Panc1 (cell line): ENCODE data around the gene CDC5L. TPM values are rescaled to one million over a fixed set of nuclear protein-coding genes. Genes with fewer than 3 reads are reported as not detected.

Experiments
- ATAC-seq: fragments of 200-7000 bp; cut with Tn5 transposase; 2 replicates; pipeline ENCODE4 v1.9.1; 2020; ENCODE audit warnings: mild to moderate bottlenecking, moderate library complexity
- BruUV-seq: library from RNA; stranded (reverse); fragments of 400-500 nt; replicated peaks from 2 replicates; lab custom pipeline; 2021; lab: Mats Ljungman, UMichigan
- CTCF ChIA-PET: fragments of 300-600 bp; sonication (Branson Sonifier 250); formaldehyde crosslinking; loops from one replicate; lab custom pipeline; 2022; ENCODE audit warnings: antibody characterized with exemption; lab: Charles Lee
- POLR2A ChIA-PET: fragments of 300-600 bp; sonication (Branson Sonifier 250); formaldehyde crosslinking; loops from one replicate; lab custom pipeline; 2022; ENCODE audit warnings: antibody characterized with exemption; lab: Charles Lee
- DNase-seq: peaks from one replicate; pipeline ENCODE4 v3.0.0-alpha.2; 2010; ENCODE audit warnings: low read depth, low spot score
- H3K27ac ChIP-seq: 2 replicates; pipeline ENCODE4 v1.5.1; 2011; ENCODE audit warnings: mild to moderate bottlenecking, low read length, inconsistent platforms
- H3K27me3 ChIP-seq: fragments of 200-500 bp; sonication (Bioruptor generic); 2 replicates; pipeline ENCODE4 v1.6.0; 2014; ENCODE audit warnings: low read length, inconsistent platforms; ENCODE audit not compliant: control insufficient read depth, insufficient read depth
- H3K36me3 ChIP-seq: fragments of 200-500 bp; sonication (Bioruptor generic); 2 replicates; pipeline ENCODE4 v1.5.1; 2014; ENCODE audit warnings: inconsistent platforms, mild to moderate bottlenecking, low read length, moderate library complexity; ENCODE audit not compliant: control insufficient read depth, insufficient read depth
- H3K4me1 ChIP-seq: 2 replicates; pipeline ENCODE4 v1.5.1; 2011; ENCODE audit warnings: inconsistent platforms, mild to moderate bottlenecking, low read length, moderate library complexity; ENCODE audit not compliant: control insufficient read depth, insufficient read depth
- H3K4me3 ChIP-seq, 2 experiments: 2 replicates each; pipeline ENCODE4 v1.5.1; 2011 to 2012; ENCODE audit warnings: low read depth in 2 of 2, low read length in 2 of 2, mild to moderate bottlenecking in 2 of 2, inconsistent platforms in 1 of 2, moderate library complexity in 1 of 2
- H3K9me3 ChIP-seq: fragments of 200-500 bp; sonication (Bioruptor generic); 2 replicates; pipeline ENCODE4 v1.5.1; 2014; ENCODE audit warnings: low read depth, mild to moderate bottlenecking, inconsistent platforms, low read length, moderate library complexity; ENCODE audit not compliant: control insufficient read depth, insufficient read depth
- POLR2AphosphoS5 ChIP-seq: IDR thresholded peaks from 2 replicates; pipeline ENCODE4 v1.6.1; 2012; ENCODE audit warnings: mild to moderate bottlenecking, low read depth, low read length, moderate library complexity
- SIN3A ChIP-seq: IDR thresholded peaks from 2 replicates; pipeline ENCODE4 v1.6.1; 2012; ENCODE audit warnings: low read depth, mild to moderate bottlenecking, low read length, moderate library complexity, borderline replicate concordance; ENCODE audit not compliant: insufficient read depth
- TCF7L2 ChIP-seq: IDR thresholded peaks from 2 replicates; pipeline ENCODE4 v1.6.1; 2011; ENCODE audit warnings: mild to moderate bottlenecking, low read depth, low read length, inconsistent platforms
- in situ Hi-C: cut with HindIII; loops from 2 replicates; pipeline ENCODE4 v1.10.0; 2016; ENCODE audit warnings: low sequenced_read_pairs, low pct_unique_long_range_greater_than_20kb
- intact Hi-C: fragments of 100-400 bp; cut with micrococcal nuclease; formaldehyde crosslinking; loops from one replicate; pipeline ENCODE4 v1.10.0; 2022; ENCODE audit not compliant: unreplicated experiment
- total RNA-seq: library from RNA; stranded (reverse); gene quantifications from one replicate; pipeline ENCODE4 v1.2.1, GENCODE V29; 2021; ENCODE audit not compliant: unreplicated experiment
- TF ChIP-seq, protein P1 (sequence below): fragments of 450-650 bp; IDR thresholded peaks from 2 replicates; pipeline ENCODE4 v1.5.1; 2017; ENCODE audit warnings: mild to moderate bottlenecking
- TF ChIP-seq, protein P2 (sequence below), 2 experiments: IDR thresholded peaks; 2 replicates each; pipeline ENCODE4 v1.6.1; 2011 to 2012; ENCODE audit warnings: low read depth in 2 of 2, control low read depth in 1 of 2, low read length in 1 of 2, mild to moderate bottlenecking in 1 of 2, moderate library complexity in 1 of 2; ENCODE audit not compliant: insufficient read depth in 1 of 2

CDC5L gene
- total RNA-seq, 1 experiment from 2014 or later, result 23.3 TPM

DNA sequence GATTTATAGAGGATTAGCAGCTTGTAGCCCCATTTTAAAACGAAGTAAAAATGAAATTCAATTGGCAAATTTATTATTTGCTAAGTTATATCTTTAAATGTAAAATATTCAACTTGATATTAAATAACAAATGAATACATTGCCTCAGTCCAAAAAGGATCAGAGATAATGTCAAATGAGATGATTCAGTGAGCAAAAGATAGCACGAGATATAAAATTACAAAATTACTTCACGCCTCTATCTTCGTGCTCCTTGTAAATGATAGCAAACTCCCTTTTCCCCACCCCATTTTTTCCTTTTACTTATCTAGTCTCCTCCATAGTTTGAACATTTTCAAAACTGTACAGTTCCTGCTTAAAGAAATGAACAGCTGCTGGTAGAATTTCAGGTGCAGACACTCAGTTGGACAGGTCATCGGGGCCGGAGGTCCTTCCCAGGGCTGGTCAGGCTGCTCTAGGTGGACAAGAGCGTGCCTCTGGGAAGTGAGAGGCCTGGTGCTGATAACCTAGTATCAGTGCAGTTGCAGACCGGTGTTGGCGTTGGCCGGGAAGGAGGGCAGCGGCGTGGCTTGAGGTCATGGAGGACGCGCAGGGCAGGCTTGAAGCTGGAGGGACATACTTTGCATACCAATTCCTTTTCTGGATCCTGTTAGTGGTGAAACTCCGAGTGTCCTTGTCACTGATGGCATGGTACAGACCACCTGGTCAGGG is 83.9 kb downstream of the CDC5L start:
- Histone ChIP-seq H3K27me3 (peaks cover 2% of the 10 kb centered on the region; the same call in 1 of the 2 replicates), H3K4me1 (0 out of 2 replicates have a peak, but pooled peaks cover 4% of the 10 kb centered on the region), H3K27ac (no peak overlapping the region), H3K4me3 (no peak overlapping the region), H3K9me3 (no peaks in the 10 kb centered on the region), H3K36me3 (no peaks in the 10 kb centered on the region)
- ChIA-PET POLR2A (no interaction called here), CTCF (no interaction called here)
- no peak for DNase-seq
- in situ Hi-C loops, result no loop called here
- no TSS peak for BruUV-seq
- TF ChIP-seq, protein P1, sequence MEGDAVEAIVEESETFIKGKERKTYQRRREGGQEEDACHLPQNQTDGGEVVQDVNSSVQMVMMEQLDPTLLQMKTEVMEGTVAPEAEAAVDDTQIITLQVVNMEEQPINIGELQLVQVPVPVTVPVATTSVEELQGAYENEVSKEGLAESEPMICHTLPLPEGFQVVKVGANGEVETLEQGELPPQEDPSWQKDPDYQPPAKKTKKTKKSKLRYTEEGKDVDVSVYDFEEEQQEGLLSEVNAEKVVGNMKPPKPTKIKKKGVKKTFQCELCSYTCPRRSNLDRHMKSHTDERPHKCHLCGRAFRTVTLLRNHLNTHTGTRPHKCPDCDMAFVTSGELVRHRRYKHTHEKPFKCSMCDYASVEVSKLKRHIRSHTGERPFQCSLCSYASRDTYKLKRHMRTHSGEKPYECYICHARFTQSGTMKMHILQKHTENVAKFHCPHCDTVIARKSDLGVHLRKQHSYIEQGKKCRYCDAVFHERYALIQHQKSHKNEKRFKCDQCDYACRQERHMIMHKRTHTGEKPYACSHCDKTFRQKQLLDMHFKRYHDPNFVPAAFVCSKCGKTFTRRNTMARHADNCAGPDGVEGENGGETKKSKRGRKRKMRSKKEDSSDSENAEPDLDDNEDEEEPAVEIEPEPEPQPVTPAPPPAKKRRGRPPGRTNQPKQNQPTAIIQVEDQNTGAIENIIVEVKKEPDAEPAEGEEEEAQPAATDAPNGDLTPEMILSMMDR, result no peak
- TF ChIP-seq SIN3A, result no peak
- TF ChIP-seq TCF7L2, result no peak
- TF ChIP-seq, protein P2, sequence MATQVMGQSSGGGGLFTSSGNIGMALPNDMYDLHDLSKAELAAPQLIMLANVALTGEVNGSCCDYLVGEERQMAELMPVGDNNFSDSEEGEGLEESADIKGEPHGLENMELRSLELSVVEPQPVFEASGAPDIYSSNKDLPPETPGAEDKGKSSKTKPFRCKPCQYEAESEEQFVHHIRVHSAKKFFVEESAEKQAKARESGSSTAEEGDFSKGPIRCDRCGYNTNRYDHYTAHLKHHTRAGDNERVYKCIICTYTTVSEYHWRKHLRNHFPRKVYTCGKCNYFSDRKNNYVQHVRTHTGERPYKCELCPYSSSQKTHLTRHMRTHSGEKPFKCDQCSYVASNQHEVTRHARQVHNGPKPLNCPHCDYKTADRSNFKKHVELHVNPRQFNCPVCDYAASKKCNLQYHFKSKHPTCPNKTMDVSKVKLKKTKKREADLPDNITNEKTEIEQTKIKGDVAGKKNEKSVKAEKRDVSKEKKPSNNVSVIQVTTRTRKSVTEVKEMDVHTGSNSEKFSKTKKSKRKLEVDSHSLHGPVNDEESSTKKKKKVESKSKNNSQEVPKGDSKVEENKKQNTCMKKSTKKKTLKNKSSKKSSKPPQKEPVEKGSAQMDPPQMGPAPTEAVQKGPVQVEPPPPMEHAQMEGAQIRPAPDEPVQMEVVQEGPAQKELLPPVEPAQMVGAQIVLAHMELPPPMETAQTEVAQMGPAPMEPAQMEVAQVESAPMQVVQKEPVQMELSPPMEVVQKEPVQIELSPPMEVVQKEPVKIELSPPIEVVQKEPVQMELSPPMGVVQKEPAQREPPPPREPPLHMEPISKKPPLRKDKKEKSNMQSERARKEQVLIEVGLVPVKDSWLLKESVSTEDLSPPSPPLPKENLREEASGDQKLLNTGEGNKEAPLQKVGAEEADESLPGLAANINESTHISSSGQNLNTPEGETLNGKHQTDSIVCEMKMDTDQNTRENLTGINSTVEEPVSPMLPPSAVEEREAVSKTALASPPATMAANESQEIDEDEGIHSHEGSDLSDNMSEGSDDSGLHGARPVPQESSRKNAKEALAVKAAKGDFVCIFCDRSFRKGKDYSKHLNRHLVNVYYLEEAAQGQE (IDR thresholded peaks at IDR 0.05; ENCODE audit: insufficient read depth in 1 of 2, low read depth in 2 of 2, low read length in 1 of 2), result no peak
- no peak for TF ChIP-seq POLR2AphosphoS5
- intact Hi-C loops, result loop anchor here (5.0 to 10.0 kb wide), 2 partner anchors 1059 to 1453 kb away; no protein-coding TSS in a partner anchor
- no peak for ATAC-seq

DNA sequence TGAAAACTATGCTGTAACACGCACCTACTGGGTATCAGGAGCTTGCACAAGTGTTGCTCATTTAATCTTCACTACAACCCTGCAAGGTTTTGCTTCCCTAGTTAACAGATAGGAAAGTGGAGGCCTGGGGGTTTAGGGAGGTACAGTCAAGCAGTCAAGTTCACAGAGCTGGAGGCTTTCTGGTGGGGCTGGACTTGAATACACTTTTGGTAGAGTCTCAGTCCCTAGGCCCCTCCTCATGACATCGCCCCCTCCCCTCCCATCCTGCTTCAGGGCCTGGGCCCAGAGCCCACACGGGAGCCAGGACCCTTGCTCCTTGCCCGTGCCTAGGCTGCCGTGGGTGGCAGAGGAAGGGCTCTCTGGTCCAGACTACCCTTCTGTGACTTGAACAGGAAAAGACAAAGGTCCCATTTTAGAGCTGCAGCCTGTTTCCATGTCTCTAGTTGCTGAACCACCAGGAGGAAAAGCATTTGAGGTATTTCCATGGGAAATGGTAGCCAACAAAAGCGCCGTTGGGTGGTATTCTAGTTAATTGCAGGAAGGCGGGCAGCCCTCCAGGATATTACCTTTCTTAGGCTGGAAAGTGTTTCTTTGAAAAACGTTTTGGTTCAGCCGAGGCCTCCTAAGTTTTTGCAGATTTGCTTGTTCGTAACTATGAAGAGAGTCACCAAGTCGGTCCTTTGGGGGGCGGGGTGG is 84.9 kb downstream of the CDC5L start:
- Histone ChIP-seq H3K27ac (no peak overlapping the region), H3K36me3 (no peaks in the 10 kb centered on the region), H3K4me3 (no peak overlapping the region), H3K9me3 (no peaks in the 10 kb centered on the region), H3K27me3 (peaks cover 2% of the 10 kb centered on the region; the same call in 1 of the 2 replicates), H3K4me1 (0 out of 2 replicates have a peak, but pooled peaks cover 4% of the 10 kb centered on the region)
- ChIA-PET POLR2A (no interaction called here), CTCF (interaction anchor here (0.6 kb wide), 1 partner anchor 238 kb away, joined by 3 read pairs; no protein-coding TSS in a partner anchor)
- BruUV-seq, result no TSS peak
- DNase-seq (no peak), ATAC-seq (no peak)
- in situ Hi-C loops, result no loop called here
- no peak for TF ChIP-seq SIN3A
- TF ChIP-seq POLR2AphosphoS5, result no peak
- TF ChIP-seq, protein P1, result no peak
- TF ChIP-seq TCF7L2, result no peak
- TF ChIP-seq, protein P2 (IDR thresholded peaks at IDR 0.05; ENCODE audit: insufficient read depth in 1 of 2, low read depth in 2 of 2, low read length in 1 of 2), result no peak
- intact Hi-C loops, result loop anchor here (5.0 to 10.0 kb wide), 2 partner anchors 1060 to 1452 kb away; no protein-coding TSS in a partner anchor
